HG02623 (cell line): Measurements from ENCODE around the gene PLSCR3.
"Not testable (repeated sequence)": the region's sequence is repeated elsewhere in the genome, so short reads cannot be mapped to it uniquely, and the experiment has no call there.

ENCODE experiments used
- ATAC-seq: cut with Tn5 transposase; IDR thresholded peaks from one replicate; pipeline ENCODE4 v1.9.1; 2021; ENCODE audit warnings: moderate library complexity; ENCODE audit not compliant: unreplicated experiment

The PLSCR3 gene

DNA sequence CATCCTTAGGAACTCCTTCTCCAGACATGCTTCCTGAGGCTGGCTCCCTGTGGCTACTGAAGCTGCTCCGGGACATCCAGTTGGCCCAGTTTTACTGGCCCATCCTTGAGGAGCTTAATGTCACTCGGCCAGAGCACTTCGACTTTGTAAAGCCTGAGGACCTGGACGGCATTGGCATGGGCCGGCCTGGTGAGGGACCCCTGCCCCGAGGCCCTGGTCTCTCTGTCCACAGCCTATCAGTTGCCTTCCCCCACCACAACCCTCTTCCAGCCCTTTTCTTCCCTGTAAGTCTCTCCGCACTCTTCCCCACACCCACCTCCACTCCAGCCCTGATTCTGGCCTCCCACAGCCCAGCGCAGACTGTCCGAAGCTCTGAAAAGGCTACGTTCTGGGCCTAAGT lies 11.4 kb downstream of the PLSCR3 start:
- no peak for ATAC-seq

GRCh38 chr17:7380855-7381683 lies 13.3 kb downstream of the PLSCR3 start, which contains the start of gene TNK1:
Gene TNK1, plus strand, starts transcription at chr17:7381089. Its CDS starts 1,838 bp downstream, at chr17:7382927.
- no peak for ATAC-seq

- ATAC-seq, result no peak
Measured at GRCh38 chr17:7380321-7380720, 14.0 kb downstream of the PLSCR3 start.

- ATAC-seq, result no peak
Measured at GRCh38 chr17:7379134-7379533, 15.2 kb downstream of the PLSCR3 start.

DNA sequence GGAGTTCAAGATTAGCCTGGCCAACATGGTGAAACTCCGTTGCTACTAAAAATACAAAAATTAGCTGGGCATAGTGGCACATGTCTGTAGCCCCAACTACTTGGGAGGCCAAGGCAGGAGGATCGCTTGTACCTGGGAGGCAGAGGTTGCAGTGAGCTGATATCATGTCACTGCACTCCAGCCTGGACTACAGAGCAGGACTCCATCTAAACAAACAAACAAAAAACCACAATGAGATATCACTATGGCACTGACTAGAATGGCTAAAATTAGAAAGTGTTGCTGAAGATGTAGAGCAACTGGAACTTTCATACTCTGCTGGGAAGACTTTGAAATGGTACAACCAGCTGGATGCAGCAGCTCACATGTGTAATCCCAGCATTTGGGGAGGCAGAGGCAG lies 20.0 kb downstream of the PLSCR3 start:
- ATAC-seq, result no peak

DNA sequence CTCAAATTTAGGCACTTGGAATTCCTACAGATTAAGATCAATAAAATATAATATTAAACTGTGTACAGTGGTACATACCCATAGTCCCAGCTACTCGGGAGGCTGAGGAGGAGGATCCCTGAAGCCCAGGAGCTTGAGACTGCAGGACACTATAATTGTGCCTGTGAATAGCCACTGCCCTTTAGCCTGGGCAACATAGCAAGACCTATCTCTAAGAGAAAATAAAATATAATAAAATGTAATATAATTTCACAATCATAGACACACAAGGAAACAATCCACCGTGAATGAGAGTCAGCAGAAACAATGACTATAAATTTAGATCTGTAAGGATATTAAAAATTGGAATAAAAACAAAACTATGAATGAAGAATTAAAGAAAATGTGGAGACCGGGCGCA lies 23.5 kb downstream of the PLSCR3 start:
- ATAC-seq, result no peak

GRCh38 chr17:7369825-7370224 lies 24.5 kb downstream of the PLSCR3 start:
- no peak for ATAC-seq

GRCh38 chr17:7368599-7368994 lies 25.7 kb downstream of the PLSCR3 start:
- ATAC-seq, result not testable (repeated sequence)

DNA sequence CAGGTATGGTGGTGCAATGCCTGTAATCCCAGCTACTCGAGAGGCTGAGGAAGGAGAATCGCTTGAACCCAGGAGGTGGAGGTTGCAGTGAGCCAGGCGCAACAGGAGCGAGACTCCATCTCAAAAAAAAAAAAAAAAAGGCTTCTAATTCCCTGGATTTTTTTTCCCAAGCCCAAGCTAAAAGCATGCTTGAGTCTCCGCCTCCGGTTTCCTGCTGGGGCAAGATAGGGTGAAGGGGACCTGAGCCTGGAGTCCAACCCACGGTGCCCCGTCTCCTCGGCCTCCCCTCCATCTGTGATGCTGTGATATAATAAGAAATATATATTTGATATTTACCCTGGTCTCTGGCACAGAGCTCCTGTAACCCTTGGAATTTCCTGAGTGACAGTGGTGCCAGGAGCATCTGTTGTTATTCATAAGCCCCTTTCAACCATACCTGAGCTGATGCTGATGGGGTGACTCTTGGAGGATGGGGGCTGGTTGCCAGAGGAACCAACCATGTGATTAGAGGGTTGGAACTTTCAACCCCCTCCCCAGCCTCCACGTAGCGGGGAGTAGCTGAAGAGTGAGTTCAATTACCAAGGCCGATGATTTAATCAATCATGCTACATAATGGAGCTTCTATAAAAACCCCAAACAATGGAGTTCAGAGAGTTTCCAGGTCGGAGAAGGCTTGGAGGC lies 26.3 kb downstream of the PLSCR3 start:
- ATAC-seq, result no peak

GRCh38 chr17:7367083-7367482 lies 27.2 kb downstream of the PLSCR3 start:
- no peak for ATAC-seq

DNA sequence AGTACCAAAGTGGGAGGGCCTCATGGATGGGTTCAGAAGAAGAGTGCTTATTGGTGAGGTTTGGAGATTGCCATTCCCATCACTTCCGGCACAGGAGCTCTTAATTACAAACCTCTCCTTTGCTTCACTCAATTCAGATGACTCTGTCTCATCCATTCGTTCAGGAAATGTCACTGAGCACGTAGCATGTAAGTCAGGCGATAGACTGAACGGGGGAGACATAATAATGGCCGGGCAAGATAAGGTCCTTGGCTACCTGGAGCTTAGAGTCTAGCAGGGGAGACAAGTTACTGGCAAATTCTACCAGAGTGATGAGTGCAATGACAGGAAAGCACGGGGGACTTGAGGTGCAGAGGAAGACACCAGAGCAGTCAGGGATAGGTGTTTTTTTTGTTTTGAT lies 28.4 kb downstream of the PLSCR3 start:
- not testable (repeated sequence) for ATAC-seq

- no peak for ATAC-seq
Measured at GRCh38 chr17:7363311-7363710, 31.0 kb downstream of the PLSCR3 start.

GRCh38 chr17:7361906-7362305 lies 32.4 kb downstream of the PLSCR3 start:
- no peak for ATAC-seq

GRCh38 chr17:7357381-7357780 lies 36.9 kb downstream of the PLSCR3 start:
- ATAC-seq, result no peak

DNA sequence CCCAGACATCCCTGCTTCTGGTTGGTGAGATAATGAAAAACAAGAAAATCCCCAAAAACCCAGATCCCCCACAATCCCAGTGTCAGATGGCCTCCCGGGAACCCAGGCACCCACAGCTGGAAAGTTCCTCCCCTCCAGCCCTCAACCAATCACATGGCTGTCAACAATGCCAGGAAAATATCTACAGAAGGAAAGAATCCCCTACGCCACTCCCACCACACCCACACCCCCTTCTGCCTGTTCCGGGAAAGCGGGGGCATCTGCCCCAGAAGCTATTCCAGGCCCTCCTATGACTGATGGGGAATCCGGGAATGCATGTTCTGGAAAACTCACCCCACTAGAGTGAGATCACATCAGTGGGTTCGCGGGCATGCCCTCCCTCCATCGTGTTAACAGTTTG lies 37.6 kb downstream of the PLSCR3 start:
- no peak for ATAC-seq

DNA sequence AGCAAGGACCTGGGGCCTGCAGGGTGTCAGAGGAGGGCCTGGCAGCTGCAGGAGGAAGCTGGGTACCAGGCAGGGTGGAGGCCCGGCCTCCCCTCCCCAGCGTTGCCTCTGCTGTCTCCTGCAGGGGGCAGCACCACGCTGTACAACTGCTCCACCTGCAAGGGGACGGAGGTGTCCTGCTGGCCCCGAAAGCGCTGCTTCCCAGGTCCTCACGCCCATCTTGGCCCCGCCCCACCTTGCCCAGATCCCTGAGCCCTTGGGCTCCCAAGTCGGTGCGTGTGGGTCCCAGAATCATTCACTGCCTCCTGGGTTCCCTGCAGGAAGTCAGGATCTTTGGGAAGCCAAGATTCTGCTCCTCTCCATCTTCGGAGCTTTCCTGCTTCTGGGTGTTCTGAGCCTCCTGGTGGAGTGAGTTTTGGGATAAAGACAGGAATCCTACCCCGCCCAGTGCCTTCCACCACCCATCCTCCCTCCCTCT lies 38.2 kb downstream of the PLSCR3 start:
- ATAC-seq, result no peak

- ATAC-seq, result no peak
Measured at GRCh38 chr17:7355573-7355972, 38.8 kb downstream of the PLSCR3 start.

- ATAC-seq, result no peak
Measured at GRCh38 chr17:7355053-7355452, 39.3 kb downstream of the PLSCR3 start, which contains the start of gene TMEM95. Gene TMEM95, plus strand, starts transcription at chr17:7355156. Its CDS starts 49 bp downstream, at chr17:7355205.

DNA sequence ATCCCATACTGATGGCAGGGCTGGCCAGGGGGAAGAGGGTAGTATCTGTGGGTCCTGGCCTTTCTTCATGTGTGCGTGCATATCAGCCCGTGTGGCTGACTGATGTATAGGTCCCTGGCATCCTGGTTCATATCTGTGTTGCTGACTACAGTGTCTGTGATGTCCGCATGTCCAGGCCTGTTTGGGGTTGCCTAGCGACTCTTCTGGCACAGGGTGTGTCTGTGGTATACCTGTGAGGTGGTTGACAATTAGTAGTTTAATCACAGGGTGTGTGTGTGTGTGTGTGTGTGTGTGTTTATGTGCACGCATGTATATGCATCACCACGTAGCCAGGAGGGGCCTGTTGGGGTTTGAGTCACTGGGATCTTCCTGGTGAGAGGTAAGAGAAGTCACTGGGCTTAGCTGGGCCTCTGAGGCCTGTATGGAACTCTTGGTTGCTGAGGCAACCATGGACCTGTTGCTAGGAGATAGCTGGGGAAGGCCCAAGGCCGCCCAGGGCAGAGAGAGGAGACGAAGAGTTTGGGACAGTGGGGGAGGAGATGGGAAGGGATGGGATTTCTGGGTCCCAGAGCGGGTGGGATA lies 40.0 kb downstream of the PLSCR3 start:
- ATAC-seq, result no peak

- no peak for ATAC-seq
Measured at GRCh38 chr17:7352910-7353635, 41.3 kb downstream of the PLSCR3 start.

GRCh38 chr17:7352503-7352889 lies 41.8 kb downstream of the PLSCR3 start:
- no peak for ATAC-seq
